Gastrocnemius medialis (tissue), 4 donors: ENCODE data around the gene PLXNB1.

ENCODE experiments used
- POLR2A ChIP-seq, 2 donors: fragments of 450-650 bp; IDR thresholded peaks; one replicate each; pipeline ENCODE4 v1.6.1; 2017; ENCODE audit warnings: antibody characterized with exemption in 2 of 2, mild to moderate bottlenecking in 2 of 2, moderate library complexity in 2 of 2
- TF ChIP-seq, protein P1 (sequence below), 5 experiments: fragments of 450-650 bp in 3 of 5; fragments of 200-600 bp in 2 of 5; sonication (generic) in 2 of 5; IDR thresholded peaks in 4 of 5; conservative IDR thresholded peaks in 1 of 5; 1 replicate in 4 of 5; 2 replicates in 1 of 5; pipeline ENCODE4 v1.5.1; 2016 to 2019; ENCODE audit warnings: antibody characterized with exemption in 5 of 5, mild to moderate bottlenecking in 3 of 5, moderate library complexity in 3 of 5

DNA sequence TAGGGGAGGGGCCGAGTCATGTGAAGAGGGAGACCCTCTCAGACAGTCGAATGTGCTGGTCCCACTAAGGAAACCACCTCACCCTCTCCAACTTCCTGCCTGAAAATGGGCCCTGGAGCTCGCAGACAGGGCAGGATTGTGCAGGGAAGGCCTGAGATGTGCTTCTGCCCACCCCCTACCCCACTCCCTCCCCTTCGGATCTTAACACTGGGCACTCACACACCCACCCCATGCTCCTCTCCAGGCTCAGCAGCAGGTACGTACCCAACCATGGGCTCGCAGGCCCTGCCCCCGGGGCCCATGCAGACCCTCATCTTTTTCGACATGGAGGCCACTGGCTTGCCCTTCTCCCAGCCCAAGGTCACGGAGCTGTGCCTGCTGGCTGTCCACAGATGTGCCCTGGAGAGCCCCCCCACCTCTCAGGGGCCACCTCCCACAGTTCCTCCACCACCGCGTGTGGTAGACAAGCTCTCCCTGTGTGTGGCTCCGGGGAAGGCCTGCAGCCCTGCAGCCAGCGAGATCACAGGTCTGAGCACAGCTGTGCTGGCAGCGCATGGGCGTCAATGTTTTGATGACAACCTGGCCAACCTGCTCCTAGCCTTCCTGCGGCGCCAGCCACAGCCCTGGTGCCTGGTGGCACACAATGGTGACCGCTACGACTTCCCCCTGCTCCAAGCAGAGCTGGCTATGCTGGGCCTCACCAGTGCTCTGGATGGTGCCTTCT, 36.7 kb upstream of the PLXNB1 start:
- TF ChIP-seq, protein P1, sequence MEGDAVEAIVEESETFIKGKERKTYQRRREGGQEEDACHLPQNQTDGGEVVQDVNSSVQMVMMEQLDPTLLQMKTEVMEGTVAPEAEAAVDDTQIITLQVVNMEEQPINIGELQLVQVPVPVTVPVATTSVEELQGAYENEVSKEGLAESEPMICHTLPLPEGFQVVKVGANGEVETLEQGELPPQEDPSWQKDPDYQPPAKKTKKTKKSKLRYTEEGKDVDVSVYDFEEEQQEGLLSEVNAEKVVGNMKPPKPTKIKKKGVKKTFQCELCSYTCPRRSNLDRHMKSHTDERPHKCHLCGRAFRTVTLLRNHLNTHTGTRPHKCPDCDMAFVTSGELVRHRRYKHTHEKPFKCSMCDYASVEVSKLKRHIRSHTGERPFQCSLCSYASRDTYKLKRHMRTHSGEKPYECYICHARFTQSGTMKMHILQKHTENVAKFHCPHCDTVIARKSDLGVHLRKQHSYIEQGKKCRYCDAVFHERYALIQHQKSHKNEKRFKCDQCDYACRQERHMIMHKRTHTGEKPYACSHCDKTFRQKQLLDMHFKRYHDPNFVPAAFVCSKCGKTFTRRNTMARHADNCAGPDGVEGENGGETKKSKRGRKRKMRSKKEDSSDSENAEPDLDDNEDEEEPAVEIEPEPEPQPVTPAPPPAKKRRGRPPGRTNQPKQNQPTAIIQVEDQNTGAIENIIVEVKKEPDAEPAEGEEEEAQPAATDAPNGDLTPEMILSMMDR (IDR thresholded peaks at IDR 0.05 in 4 of 5, conservative IDR thresholded peaks at IDR 0.05 in 1 of 5), result no peak
- TF ChIP-seq POLR2A (IDR thresholded peaks at IDR 0.05), result peak in 1 of 2 donors; percentile 0
